Fibroblast of lung (primary cell): Measurements from ENCODE around the gene CLIP1. TPM values are rescaled to one million over a fixed set of nuclear protein-coding genes. Genes with fewer than 3 reads are reported as not detected.

Experiments
- DNase-seq, 2 donors: peaks; one replicate each; pipeline versions ENCODE4 v3.0.0 to v3.0.0-alpha.2; 2010; ENCODE audit warnings: low read depth in 2 of 2
- H2AFZ ChIP-seq: 2 replicates; pipeline ENCODE4 v1.5.1; 2012; ENCODE audit warnings: low read length, control low read depth, inconsistent platforms
- H3K27ac ChIP-seq: 2 replicates; pipeline ENCODE4 v1.5.1; 2011; ENCODE audit warnings: low read length, control low read depth; ENCODE audit not compliant: insufficient read depth
- H3K27me3 ChIP-seq: 2 replicates; pipeline ENCODE4 v1.5.1; 2011; ENCODE audit warnings: mild to moderate bottlenecking, low read length; ENCODE audit not compliant: control insufficient read depth, insufficient read depth
- H3K36me3 ChIP-seq: 2 replicates; pipeline ENCODE4 v1.5.1; 2011; ENCODE audit warnings: low read length; ENCODE audit not compliant: control insufficient read depth, insufficient read depth
- H3K4me1 ChIP-seq: 2 replicates; pipeline ENCODE4 v1.5.1; 2011; ENCODE audit warnings: low read length; ENCODE audit not compliant: control insufficient read depth, insufficient read depth; ENCODE audit errors: extremely low read depth
- H3K4me2 ChIP-seq: 2 replicates; pipeline ENCODE4 v1.5.1; 2011; ENCODE audit warnings: low read length, control low read depth; ENCODE audit not compliant: insufficient read depth; ENCODE audit errors: extremely low read depth
- H3K4me3 ChIP-seq, 4 experiments: fragments of 200-600 bp in 1 of 4; sonication (generic) in 1 of 4; replicated peaks in 1 of 4; 2 replicates each; pipeline ENCODE4 v1.5.1; 2011 to 2016; ENCODE audit warnings: low read length in 4 of 4, low read depth in 3 of 4, mild to moderate bottlenecking in 3 of 4, control low read depth in 2 of 4, inconsistent platforms in 1 of 4, mixed read lengths in 1 of 4; ENCODE audit not compliant: insufficient read depth in 1 of 4; ENCODE audit errors: control extremely low read depth in 1 of 4
- H3K79me2 ChIP-seq: 2 replicates; pipeline ENCODE4 v1.5.1; 2012; ENCODE audit warnings: mild to moderate bottlenecking, low read length, inconsistent platforms; ENCODE audit not compliant: control insufficient read depth, insufficient read depth
- H3K9ac ChIP-seq: 2 replicates; pipeline ENCODE4 v1.5.1; 2011; ENCODE audit warnings: mild to moderate bottlenecking, low read length, control low read depth; ENCODE audit not compliant: insufficient read depth
- H3K9me3 ChIP-seq: 2 replicates; pipeline ENCODE4 v1.5.1; 2012; ENCODE audit warnings: low read depth, low read length; ENCODE audit not compliant: control insufficient read depth, insufficient read depth
- H4K20me1 ChIP-seq: 2 replicates; pipeline ENCODE4 v1.5.1; 2011; ENCODE audit warnings: low read length; ENCODE audit not compliant: control insufficient read depth, insufficient read depth; ENCODE audit errors: extremely low read depth
- EZH2 ChIP-seq: IDR thresholded peaks from 2 replicates; pipeline ENCODE4 v1.5.1; 2012; ENCODE audit warnings: low read length, control low read depth, mild to moderate bottlenecking; ENCODE audit errors: missing control alignments
- polyA plus RNA-seq, 2 donors: library from polyadenylated mRNA; depleted of rRNA in 1 of 2; stranded (reverse) in 1 of 2; unstranded in 1 of 2; fragments of >200 nt; gene quantifications; 2 replicates each; pipeline ENCODE4 v1.2.1, GENCODE V29; 2011 to 2012; ENCODE audit warnings: missing spikeins in 1 of 2
- total RNA-seq: library from RNA; depleted of rRNA; stranded (reverse); fragments of >200 nt; gene quantifications from 2 replicates; pipeline ENCODE4 v1.2.1, GENCODE V29; 2014
- TF ChIP-seq, protein P1 (sequence below), 2 donors: IDR thresholded peaks in 1 of 2; conservative IDR thresholded peaks in 1 of 2; 1 replicate in 1 of 2; 2 replicates in 1 of 2; pipeline ENCODE4 v1.5.1; 2011 to 2012; ENCODE audit warnings: low read length in 2 of 2, control low read depth in 1 of 2, inconsistent platforms in 1 of 2, low read depth in 1 of 2, mild to moderate bottlenecking in 1 of 2

CLIP1 gene
- total and polyA plus RNA-seq, 2 donors (not counting 1 experiment from before 2014, with no cell fraction given), result 75.5 to 147 TPM

DNA sequence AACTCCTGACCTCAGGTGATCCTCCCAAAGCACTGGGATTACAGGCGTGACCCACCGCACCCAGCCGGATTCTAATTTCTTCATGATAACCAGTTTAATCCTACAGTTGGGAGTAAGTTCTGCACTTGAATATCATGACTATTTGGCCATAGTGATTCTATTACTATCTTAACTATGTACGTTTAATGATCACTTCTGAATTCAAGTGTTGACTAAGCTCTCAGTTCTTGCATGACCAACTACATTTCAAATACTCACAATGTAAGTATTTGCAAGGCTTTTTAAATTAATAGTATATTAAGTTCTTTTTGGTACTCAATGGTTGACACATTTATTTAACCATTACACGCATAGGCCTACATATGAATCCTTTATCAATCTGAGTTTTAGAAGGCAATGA lies 138.8 kb downstream of the CLIP1 start:
- H3K36me3 ChIP-seq, result peaks cover 2% of the 10 kb centered on the region
- no peak overlapping the region for H2AFZ ChIP-seq
- no peak for DNase-seq
- H3K27ac ChIP-seq, result no peak overlapping the region
- no peaks in the 10 kb centered on the region for H3K79me2 ChIP-seq
- H3K27me3 ChIP-seq, result no peaks in the 10 kb centered on the region
- no peak overlapping the region for H3K4me3 ChIP-seq
- no peak overlapping the region for H3K4me2 ChIP-seq
- TF ChIP-seq, protein P1, sequence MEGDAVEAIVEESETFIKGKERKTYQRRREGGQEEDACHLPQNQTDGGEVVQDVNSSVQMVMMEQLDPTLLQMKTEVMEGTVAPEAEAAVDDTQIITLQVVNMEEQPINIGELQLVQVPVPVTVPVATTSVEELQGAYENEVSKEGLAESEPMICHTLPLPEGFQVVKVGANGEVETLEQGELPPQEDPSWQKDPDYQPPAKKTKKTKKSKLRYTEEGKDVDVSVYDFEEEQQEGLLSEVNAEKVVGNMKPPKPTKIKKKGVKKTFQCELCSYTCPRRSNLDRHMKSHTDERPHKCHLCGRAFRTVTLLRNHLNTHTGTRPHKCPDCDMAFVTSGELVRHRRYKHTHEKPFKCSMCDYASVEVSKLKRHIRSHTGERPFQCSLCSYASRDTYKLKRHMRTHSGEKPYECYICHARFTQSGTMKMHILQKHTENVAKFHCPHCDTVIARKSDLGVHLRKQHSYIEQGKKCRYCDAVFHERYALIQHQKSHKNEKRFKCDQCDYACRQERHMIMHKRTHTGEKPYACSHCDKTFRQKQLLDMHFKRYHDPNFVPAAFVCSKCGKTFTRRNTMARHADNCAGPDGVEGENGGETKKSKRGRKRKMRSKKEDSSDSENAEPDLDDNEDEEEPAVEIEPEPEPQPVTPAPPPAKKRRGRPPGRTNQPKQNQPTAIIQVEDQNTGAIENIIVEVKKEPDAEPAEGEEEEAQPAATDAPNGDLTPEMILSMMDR (conservative IDR thresholded peaks at IDR 0.05 in 1 of 2, IDR thresholded peaks at IDR 0.05 in 1 of 2; ENCODE audit: low read depth in 1 of 2, low read length in 2 of 2), result no peak
- TF ChIP-seq EZH2, result no peak
- H3K9ac ChIP-seq, result no peak overlapping the region
- peaks cover 5% of the 10 kb centered on the region for H3K4me1 ChIP-seq
- no peaks in the 10 kb centered on the region for H4K20me1 ChIP-seq
- H3K9me3 ChIP-seq, result no peaks in the 10 kb centered on the region

- no peaks in the 10 kb centered on the region for H3K79me2 ChIP-seq
- H3K27ac ChIP-seq, result no peak overlapping the region
- H3K9me3 ChIP-seq, result no peaks in the 10 kb centered on the region
- H3K4me1 ChIP-seq, result peaks cover 5% of the 10 kb centered on the region
- peak; percentile 71 to 87 for DNase-seq
- H3K4me3 ChIP-seq, result no peak overlapping the region
- TF ChIP-seq, protein P1 (conservative IDR thresholded peaks at IDR 0.05 in 1 of 2, IDR thresholded peaks at IDR 0.05 in 1 of 2; ENCODE audit: low read depth in 1 of 2, low read length in 2 of 2), result no peak
- no peak for TF ChIP-seq EZH2
- no peaks in the 10 kb centered on the region for H3K27me3 ChIP-seq
- H3K4me2 ChIP-seq, result peak overlapping the region; percentile 25
- H2AFZ ChIP-seq, result no peak overlapping the region
- no peak overlapping the region for H3K9ac ChIP-seq
- H3K36me3 ChIP-seq, result peaks cover 4% of the 10 kb centered on the region
- H4K20me1 ChIP-seq, result no peaks in the 10 kb centered on the region
These were observed 140.4 kb downstream of the CLIP1 start for GRCh38 chr12:122282061-122282460.

DNA sequence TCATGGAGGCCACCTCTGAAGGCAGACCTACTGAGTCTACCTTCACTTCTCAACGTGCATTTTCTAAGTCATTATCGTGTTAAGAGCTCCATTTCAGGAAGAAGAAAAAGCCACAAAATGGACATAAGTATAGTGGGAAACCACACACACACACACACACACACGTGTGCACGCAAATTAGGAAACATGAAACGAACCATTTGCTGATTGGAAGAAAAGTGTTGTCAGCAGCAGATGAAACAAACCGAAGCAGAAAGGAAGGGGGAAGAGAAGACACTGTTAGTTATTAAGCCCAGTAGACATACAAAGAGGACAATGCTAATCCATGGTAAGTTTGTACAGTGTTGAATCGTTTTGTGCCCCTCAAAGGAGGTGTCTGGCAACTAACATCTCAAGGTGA lies 146.2 kb downstream of the CLIP1 start:
- no peaks in the 10 kb centered on the region for H3K79me2 ChIP-seq
- no peak overlapping the region for H3K9ac ChIP-seq
- H3K27ac ChIP-seq, result no peak overlapping the region
- no peak for DNase-seq
- H3K27me3 ChIP-seq, result no peaks in the 10 kb centered on the region
- TF ChIP-seq, protein P1 (conservative IDR thresholded peaks at IDR 0.05 in 1 of 2, IDR thresholded peaks at IDR 0.05 in 1 of 2; ENCODE audit: low read depth in 1 of 2, low read length in 2 of 2), result no peak
- no peak for TF ChIP-seq EZH2
- H3K4me2 ChIP-seq, result no peak overlapping the region
- H3K4me1 ChIP-seq, result peaks cover 2% of the 10 kb centered on the region
- peaks cover 10% of the 10 kb centered on the region for H3K36me3 ChIP-seq
- H3K9me3 ChIP-seq, result no peaks in the 10 kb centered on the region
- no peaks in the 10 kb centered on the region for H4K20me1 ChIP-seq
- H2AFZ ChIP-seq, result no peak overlapping the region
- no peak overlapping the region for H3K4me3 ChIP-seq
